VCaP (cell line): Measurements from ENCODE around the gene TPP1.

Experiments used
- H3K27ac ChIP-seq: fragments of 450-650 bp; 2 replicates; pipeline ENCODE4 v1.5.1; 2017
- CTCF ChIP-seq: fragments of 450-650 bp; conservative IDR thresholded peaks from 2 replicates; pipeline ENCODE4 v1.5.1; 2017; ENCODE audit warnings: mild to moderate bottlenecking, moderate library complexity

The TPP1 gene

GRCh38 chr11:6612213-6613041, 6.8 kb downstream of the TPP1 start, which contains the start of gene TAF10:
TAF10 (minus strand) TSS chr11:6612216; CDS start chr11:6612189, 27 bp downstream.
- peak; percentile 67 for TF ChIP-seq CTCF
- peak within 1 kb of the TSS; percentile 96 for H3K27ac ChIP-seq

GRCh38 chr11:6611963-6612212, 7.3 kb downstream of the TPP1 start:
- no peak for TF ChIP-seq CTCF
- H3K27ac ChIP-seq: peak overlapping the region; percentile 96

- peak overlapping the region; percentile 96 for H3K27ac ChIP-seq
- TF ChIP-seq CTCF: no peak
Observed at GRCh38 chr11:6611092-6611962, 7.9 kb downstream of the TPP1 start.

DNA sequence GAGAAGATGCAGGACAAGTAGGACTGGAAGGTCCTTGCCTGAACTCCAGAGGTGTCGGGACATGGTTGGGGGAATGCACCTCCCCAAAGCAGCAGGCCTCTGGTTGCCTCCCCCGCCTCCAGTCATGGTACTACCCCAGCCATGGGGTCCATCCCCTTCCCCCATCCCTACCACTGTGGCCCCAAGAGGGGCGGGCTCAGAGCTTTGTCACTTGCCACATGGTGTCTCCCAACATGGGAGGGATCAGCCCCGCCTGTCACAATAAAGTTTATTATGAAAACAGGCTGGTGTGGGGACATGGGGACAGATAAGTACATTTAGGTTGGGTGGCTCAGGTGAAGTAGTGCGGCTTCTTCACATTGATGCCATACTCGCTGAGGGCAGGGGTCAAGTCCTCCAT, 8.6 kb downstream of the TPP1 start:
- no peak for TF ChIP-seq CTCF
- no peak overlapping the region for H3K27ac ChIP-seq

DNA sequence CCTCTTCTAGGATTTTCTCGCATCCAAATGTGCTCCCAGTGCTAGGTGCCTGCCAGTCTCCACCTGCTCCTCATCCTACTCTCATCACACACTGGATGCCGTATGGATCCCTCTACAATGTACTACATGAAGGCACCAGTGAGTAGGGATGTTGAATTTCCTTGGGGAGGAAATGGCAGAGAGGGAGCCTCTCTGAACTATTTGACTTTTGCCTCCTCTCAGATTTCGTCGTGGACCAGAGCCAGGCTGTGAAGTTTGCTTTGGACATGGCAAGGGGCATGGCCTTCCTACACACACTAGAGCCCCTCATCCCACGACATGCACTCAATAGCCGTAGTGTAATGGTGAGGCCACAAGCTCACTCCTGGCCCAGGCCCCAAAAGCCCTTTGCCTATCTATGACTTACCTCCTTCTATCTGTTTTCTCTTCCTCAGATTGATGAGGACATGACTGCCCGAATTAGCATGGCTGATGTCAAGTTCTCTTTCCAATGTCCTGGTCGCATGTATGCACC, 9.7 kb downstream of the TPP1 start:
- H3K27ac ChIP-seq: no peak overlapping the region
- no peak for TF ChIP-seq CTCF

GRCh38 chr11:6608726-6609501, 10.3 kb downstream of the TPP1 start:
- no peak for TF ChIP-seq CTCF
- no peak overlapping the region for H3K27ac ChIP-seq

- no peak for TF ChIP-seq CTCF
- no peak overlapping the region for H3K27ac ChIP-seq
Observed at GRCh38 chr11:6608011-6608410, 11.2 kb downstream of the TPP1 start.
